NAMALWA (cell line): ENCODE data around the gene CHRM5.
A peak's percentile ranks its signal among the peaks of the same experiment; 100 is the strongest.
"Not testable (repeated sequence)": the region's sequence is repeated elsewhere in the genome, so short reads cannot be mapped to it uniquely, and the experiment has no call there.

Experiments used
- DNase-seq: peaks from one replicate; pipeline ENCODE4 v3.0.0-alpha.2; 2015; ENCODE audit warnings: low spot score

CHRM5 gene

DNA sequence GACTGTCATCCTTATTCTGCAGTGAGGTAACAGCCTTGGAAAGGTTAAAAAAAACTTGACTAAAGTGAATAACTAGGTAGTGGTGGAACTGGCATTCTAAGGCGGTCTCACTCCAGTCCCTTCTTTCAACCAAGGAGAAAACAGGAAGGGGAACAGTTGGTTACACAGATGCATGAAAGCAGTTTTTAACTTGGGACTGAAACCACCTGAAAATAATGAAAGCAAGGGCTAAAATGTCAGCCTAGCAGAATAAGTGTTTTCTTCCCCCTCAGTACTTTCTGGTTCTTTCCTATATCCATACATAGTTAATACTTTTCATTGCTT, 71.5 kb downstream of the CHRM5 start:
- peak; percentile 58 for DNase-seq

GRCh38 chr15:34043391-34043790, 75.1 kb downstream of the CHRM5 start:
- no peak for DNase-seq

GRCh38 chr15:34043813-34044212, 75.5 kb downstream of the CHRM5 start:
- DNase-seq = no peak

- no peak for DNase-seq
Observed at GRCh38 chr15:34046471-34047145, 78.3 kb downstream of the CHRM5 start.

- no peak for DNase-seq
Observed at GRCh38 chr15:34047893-34048775, 79.8 kb downstream of the CHRM5 start.

DNA sequence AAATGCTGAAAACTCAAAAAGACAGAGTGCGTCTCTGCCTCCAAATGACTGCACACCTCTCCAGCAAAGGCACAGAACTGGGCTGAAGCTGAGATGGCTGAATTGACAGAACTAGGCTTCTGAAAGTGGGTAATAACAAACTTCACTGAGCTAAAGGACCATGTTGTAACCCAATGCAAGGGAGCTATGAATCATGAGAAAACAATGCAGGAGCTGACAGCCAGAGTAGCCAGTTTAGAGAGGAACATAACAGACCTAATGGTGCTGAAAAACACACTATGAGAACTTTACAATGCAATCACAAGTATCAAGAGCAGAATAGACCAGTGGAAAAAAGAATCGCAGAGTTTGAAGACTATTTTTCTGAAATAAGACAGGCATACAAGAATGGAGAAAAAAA, 80.8 kb downstream of the CHRM5 start:
- no peak for DNase-seq

DNA sequence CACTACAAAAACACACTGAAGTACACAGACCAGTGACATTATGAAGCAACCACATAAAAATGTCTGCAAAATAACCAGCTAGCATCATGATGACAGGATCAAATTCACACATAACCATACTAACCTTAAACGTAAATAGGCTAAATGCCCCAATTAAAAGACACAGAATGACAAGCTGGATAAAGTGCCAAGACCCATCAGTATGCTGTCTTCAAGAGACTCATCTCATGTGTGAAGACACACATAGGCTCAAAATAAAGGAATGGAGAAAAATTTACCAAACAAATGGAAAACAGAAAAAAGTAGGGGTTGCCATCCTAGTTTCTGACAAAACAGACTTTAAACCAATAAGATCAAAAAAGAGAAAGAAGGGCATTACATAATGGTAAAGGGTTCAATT, 82.1 kb downstream of the CHRM5 start:
- DNase-seq = not testable (repeated sequence)

DNA sequence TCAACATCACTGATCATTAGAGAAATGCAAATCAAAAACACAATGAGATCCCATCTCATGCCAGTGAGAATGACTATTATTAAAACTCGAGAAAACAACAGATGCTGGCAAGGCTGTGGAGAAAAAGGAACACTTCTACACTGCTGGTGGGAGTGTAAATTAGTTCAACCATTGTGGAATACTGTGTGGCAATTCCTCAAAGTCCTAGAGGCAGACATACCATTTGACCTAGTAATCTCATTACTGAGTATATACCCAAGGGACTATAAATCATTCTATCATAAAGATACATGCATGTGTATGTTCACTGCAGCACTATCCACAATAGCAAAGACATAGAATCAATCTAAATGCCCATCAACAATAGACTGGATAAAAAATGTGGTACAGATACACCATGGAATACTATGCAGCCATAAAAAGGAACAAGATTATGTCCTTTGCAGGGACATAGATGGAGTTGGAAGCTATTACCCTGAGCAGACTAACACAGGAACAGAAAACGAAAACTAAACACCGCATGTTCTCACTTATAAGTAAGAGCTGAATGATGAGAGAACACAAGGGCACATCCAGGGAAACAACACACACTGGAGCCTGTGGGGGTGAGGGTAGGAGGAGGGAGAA, 85.9 kb downstream of the CHRM5 start:
- DNase-seq = no peak

DNA sequence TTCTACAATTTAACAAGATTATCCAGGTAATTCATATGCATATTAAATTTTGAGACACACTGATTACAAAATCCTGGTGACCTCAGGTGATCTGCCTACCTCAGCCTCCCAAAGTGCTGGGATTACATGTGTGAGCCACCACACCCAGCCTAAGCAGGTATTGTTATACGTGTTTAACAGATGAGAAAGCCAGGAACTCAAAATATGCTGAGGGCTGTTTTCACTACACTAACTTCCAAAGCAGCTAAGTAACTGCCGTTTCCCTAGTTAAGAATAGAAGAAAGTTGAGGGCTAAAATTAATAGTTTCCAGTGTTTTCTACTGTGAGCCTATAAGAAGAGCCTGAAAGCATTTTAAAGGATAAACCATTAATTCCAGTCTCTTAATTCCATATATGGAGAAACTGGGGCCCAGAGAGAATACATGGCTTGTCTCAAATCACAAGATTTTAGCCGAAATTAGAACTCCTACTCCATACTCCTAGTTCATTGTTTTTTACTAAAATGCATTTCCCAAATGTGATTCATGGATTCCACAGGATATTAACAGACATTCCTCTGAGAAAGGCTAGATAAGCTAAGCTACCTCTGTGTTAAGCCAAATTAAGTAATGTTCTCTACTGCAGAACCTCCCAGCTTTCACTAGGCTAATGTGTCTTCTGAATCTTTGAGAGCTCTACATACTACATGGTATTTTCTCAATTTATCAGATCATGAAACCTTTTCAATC, 87.7 kb downstream of the CHRM5 start:
- DNase-seq = no peak

- no peak for DNase-seq
Observed at GRCh38 chr15:34056911-34057310, 88.6 kb downstream of the CHRM5 start.

DNA sequence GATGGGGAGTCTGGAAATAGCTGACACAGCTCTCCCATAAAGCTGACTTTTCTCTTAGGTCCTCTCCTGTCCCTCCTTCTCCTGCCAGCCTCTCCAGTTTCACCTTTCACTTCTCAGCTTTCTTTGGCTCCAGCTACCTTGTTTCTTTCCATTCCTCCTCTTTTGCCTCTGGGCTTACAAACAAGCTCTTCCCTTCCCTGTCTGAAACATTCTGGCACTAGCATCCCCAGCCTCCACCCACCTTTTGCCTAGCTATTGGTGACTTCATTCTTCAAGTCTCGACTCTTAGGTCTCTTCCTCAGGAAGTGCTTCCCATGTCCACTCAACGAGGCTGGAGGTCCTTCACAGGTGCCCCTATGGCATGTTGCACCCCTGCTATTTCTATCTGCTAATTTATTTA, 91.2 kb downstream of the CHRM5 start:
- DNase-seq = no peak

DNA sequence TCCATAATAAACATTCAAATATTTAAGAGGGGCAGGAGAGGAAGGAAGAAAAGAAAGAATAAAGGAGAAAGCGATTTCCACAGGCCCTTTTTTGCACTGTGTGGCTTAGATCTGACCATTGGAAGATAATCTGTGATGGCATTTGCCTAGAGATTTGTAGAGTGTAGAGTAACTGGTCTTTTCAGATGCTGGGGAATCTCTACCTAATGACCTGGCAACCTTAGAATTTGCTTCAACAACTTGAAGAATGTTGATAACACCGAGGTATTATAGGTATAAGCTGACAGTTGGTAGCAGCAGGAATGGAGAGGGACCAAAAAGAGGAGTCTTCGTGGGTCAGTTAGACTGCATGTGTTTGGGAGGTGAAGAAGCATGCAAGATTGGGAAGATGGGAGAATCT, 91.6 kb downstream of the CHRM5 start:
- no peak for DNase-seq

DNA sequence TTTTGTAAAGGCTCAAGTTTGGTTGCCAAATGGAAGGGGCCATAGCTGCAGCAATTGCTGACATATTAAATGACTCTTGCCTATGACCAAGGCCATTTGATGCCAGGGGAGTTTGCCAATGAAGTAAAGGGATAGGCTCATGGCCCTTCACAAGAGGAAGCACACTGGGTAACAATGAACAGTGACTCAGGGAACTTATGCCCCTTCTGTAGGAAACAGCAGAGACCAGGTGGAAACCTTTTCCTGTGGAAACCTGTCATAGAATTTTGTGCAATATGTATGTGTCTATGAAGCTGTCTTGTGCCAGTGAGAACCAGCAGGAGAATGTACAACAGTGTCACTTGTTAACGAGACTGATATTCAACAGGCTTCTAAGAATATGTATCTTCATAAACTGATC, 96.1 kb downstream of the CHRM5 start:
- DNase-seq = no peak

DNA sequence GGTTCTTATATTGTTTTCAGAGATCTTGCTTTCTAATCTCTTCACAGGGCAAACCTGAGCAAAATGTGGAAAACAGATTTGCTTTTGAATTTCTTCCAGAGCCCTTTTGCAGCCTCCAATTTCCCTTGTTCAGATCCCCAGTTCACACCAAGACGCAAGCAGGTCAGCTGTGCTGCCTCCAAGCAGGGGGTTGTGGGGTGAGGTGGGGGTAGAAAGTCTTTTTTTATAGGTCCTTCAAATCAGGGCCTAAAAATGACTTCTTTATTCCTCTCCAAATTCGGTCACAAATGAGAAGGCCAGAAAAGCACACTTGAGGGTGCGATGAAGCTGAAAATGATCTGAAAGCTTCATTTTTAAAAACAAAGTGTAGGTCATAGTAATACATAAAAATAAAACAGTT, 97.0 kb downstream of the CHRM5 start:
- no peak for DNase-seq

- no peak for DNase-seq
Observed at GRCh38 chr15:34065941-34066340, 97.6 kb downstream of the CHRM5 start.

- DNase-seq = no peak
Observed at GRCh38 chr15:34070003-34070402, 101.7 kb downstream of the CHRM5 start.

DNA sequence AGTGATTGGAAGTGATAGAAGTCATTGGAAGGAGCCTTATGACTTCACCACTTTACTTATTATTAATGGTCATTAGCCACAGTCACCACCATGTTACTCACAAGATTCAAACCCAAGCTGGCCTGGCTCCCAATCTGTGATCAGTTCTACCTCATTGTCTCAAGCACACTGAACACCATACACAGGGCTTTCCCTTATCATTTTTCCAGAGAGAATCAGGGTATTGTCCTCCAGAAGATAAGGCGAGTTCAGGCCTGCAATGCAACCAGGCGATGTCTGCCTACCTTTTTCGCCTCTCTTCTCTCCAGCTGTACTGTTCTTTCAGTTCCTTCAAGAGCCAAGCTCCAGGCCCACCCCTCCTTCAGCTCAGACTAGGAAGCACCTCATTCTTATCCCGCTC, 108.5 kb downstream of the CHRM5 start:
- DNase-seq = no peak

GRCh38 chr15:34078900-34079299, 110.6 kb downstream of the CHRM5 start:
- no peak for DNase-seq

- DNase-seq = no peak
Observed at GRCh38 chr15:34079904-34080303, 111.6 kb downstream of the CHRM5 start.

- DNase-seq = no peak
Observed at GRCh38 chr15:34084086-34084485, 115.8 kb downstream of the CHRM5 start.

DNA sequence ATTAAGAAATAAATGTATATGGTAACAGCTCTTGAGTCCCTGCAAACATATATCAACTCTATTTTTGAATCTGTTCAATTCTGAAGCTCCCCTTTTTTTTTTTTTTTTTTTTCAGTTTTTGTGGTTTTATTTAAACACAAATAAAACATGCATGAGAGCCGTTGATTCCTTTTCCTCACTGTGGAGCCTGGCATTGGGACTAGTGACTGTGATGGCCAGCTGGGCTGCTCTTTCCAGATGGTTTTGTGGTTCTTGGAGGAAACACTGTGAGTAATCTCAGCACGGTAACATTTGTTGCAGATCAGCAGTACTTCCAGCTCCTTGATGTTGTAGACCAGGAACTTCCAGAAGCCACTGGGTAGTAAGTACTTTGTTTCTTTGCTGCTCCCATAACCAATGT, 117.4 kb downstream of the CHRM5 start:
- DNase-seq = no peak

DNA sequence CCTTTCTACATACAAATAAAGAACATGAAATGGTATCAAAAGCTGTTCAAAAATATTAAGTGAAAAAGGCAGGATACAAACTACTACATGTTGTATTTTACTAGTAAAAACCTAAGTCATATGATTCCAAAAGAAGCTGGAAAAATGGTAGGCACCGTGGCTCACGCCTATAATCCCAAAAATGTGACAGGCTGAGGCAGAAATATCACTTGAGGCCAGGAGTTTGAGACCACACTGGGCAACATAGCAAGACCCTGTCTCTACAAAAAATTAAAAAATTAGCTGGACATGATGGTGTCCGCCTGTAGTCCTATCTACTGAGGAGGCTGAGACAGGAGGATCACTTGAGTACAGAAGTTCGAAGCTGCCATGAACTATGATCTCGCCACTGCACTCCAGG, 131.6 kb downstream of the CHRM5 start:
- no peak for DNase-seq
